Psoas muscle (tissue), 8 donors: ENCODE data around the gene RNF175. TPM values are rescaled to one million over a fixed set of nuclear protein-coding genes. Genes with fewer than 3 reads are reported as not detected.

Source experiments
- ATAC-seq, 4 donors: fragments of 200-7000 bp; cut with Tn5 transposase; one replicate each; pipeline ENCODE4 v1.9.1; 2020; ENCODE audit warnings: moderate library complexity in 3 of 4, mild to moderate bottlenecking in 2 of 4
- DNase-seq, 2 donors: peaks; one replicate each; pipeline ENCODE4 v3.0.0-alpha.2; 2020
- H3K27ac ChIP-seq: fragments of 200-600 bp; one replicate; pipeline ENCODE4 v1.8.0; 2022
- H3K27me3 ChIP-seq, 3 donors: fragments of 200-600 bp in 1 of 3; one replicate each; pipeline versions ENCODE4 v1.6.1 to v1.8.0; 2013 to 2022; ENCODE audit warnings: low read length in 2 of 3, mild to moderate bottlenecking in 2 of 3, moderate library complexity in 1 of 3; ENCODE audit not compliant: insufficient read depth in 3 of 3
- H3K36me3 ChIP-seq, 2 donors: fragments of 200-600 bp in 1 of 2; one replicate each; pipeline versions ENCODE4 v1.6.1 to v1.8.0; 2013 to 2022; ENCODE audit warnings: low read depth in 1 of 2, mild to moderate bottlenecking in 1 of 2, moderate library complexity in 1 of 2; ENCODE audit not compliant: insufficient read depth in 1 of 2
- H3K4me1 ChIP-seq: fragments of 200-600 bp; one replicate; pipeline ENCODE4 v1.8.0; 2022
- H3K4me3 ChIP-seq: fragments of 200-600 bp; one replicate; pipeline ENCODE4 v1.8.0; 2022; ENCODE audit warnings: mild to moderate bottlenecking
- H3K9me3 ChIP-seq: fragments of 200-600 bp; one replicate; pipeline ENCODE4 v1.8.0; 2022
- WGBS, 3 donors: extraction: QIAGEN DNeasy Blood & Tissue Kit; methylation state at CpG; one replicate each; pipeline versions ENCODE4 v1.1.6 to v1.1.7; 2013; 5-methylcytosine and 5-hydroxymethylcytosine counted together
- intact Hi-C, 2 donors: fragments of 100-400 bp; cut with DNase I; formaldehyde crosslinking; loops; one replicate each; pipeline versions ENCODE4 v1.11.0 to v1.14.2; 2022
- polyA plus RNA-seq, 3 donors: library from polyadenylated mRNA; stranded (reverse); fragments of 200-250 nt; gene quantifications; one replicate each; pipeline ENCODE4 v1.2.3, GENCODE V29; 2013
- total RNA-seq, 4 donors: library from RNA; stranded (reverse); fragmentation: NEBNext Ultra II Directional in 2 of 4; extraction: Animal tissue kit (Norgen Biotek cat#: 25700) in 2 of 4; gene quantifications; one replicate each; pipeline versions ENCODE4 v1.2.1 to v1.2.4, GENCODE V29; 2021 to 2023
- TF ChIP-seq, protein P1 (sequence below): fragments of 200-600 bp; IDR thresholded peaks from one replicate; pipeline ENCODE4 v1.8.0; 2022; ENCODE audit warnings: antibody characterized with exemption
- donor health status: healthy with polysubstance abuse.
- donor health status: DM: no; HTN: no; CAD: no; lungs with moderate emphysema.
- donor health status: Bipolar disorder and iron deficiency.
- donor health status: healthy.
- donor health status: DM: yes; HTN: yes; CAD: no.
- donor health status: DM: no; HTN: no; CAD: no.
- donor health status: DM: no; HTN: no; CAD: no.
- donor health status: DM: yes; HTN: yes; CAD: no.

Gene RNF175
- total and polyA plus RNA-seq, 7 donors, result 0.05 to 0.07 TPM; not detected in 5

DNA sequence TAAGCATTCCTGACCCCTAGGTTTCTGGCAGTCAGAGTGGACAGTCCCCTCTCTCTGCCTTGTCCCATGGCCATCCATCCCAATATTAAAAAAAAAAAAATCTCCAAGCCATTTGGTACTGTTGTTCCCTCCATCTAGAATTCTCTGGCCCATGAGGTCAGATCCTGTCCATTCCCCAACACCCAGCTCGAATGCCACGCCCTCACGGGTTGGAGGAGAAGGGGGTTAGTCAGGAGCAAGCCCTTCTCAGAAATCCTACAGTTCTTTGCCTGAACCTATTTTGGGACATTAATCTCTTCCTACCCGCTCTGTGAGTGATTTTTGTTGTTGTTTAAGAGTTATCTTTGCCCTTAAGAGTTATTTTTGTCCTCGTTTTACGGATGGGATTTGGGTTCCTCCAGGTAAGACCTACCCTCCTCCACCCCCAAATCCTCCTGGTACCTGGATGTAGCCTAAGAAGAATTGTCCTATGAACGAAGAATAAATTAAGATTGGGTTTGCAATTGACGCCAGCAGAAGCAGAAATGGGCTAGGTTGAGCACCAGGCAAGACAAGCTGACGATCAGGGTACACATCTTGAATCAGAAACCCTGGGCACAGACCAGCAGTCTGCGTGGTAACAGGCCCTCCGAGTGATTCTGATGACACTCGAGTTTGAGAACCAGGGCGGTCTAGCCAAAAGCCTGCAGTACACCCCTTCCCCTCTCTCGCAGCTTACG is 977 bp downstream of the RNF175 start:
- WGBS, 3 donors, result 48 to 54% (median 51%) methylated on average over 15 of the region's 15 CpGs
- intact Hi-C loops, result no loop called here

DNA sequence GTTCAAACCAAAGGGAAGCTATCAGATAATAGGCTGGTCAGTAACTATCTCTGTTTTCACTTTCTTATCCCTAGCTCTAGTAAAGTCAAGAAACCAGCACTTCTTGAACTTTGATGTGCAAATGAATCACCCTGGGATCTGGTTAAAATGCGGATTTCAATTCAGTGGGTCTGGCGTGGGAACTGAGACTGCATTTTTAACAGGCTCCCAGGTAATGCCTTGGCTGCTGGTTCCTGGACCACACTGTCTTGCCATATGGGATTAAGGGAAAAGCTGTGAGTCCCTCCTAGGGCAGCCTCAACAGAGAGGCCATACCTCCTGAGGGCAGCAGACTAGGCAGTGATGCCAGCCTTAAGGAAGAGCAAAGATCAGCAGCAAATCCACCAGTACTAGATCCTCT is 1.7 kb downstream of the RNF175 start:
- 92 to 97% (median 93%) methylated on average over 2 of the region's 2 CpGs for WGBS, 3 donors
- peaks cover 0 to 36% (median 9%) of the 10 kb centered on the region in 3 donors for H3K27me3 ChIP-seq
- H3K9me3 ChIP-seq, result no peaks in the 10 kb centered on the region
- H3K36me3 ChIP-seq, result no peaks in the 10 kb centered on the region
- ATAC-seq (no peak), DNase-seq (no peak)
- intact Hi-C loops, result no loop called here
- no peak overlapping the region for H3K27ac ChIP-seq
- no peak overlapping the region for H3K4me3 ChIP-seq
- no peaks in the 10 kb centered on the region for H3K4me1 ChIP-seq
- TF ChIP-seq, protein P1, sequence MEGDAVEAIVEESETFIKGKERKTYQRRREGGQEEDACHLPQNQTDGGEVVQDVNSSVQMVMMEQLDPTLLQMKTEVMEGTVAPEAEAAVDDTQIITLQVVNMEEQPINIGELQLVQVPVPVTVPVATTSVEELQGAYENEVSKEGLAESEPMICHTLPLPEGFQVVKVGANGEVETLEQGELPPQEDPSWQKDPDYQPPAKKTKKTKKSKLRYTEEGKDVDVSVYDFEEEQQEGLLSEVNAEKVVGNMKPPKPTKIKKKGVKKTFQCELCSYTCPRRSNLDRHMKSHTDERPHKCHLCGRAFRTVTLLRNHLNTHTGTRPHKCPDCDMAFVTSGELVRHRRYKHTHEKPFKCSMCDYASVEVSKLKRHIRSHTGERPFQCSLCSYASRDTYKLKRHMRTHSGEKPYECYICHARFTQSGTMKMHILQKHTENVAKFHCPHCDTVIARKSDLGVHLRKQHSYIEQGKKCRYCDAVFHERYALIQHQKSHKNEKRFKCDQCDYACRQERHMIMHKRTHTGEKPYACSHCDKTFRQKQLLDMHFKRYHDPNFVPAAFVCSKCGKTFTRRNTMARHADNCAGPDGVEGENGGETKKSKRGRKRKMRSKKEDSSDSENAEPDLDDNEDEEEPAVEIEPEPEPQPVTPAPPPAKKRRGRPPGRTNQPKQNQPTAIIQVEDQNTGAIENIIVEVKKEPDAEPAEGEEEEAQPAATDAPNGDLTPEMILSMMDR, result no peak

More for the DNA sequence above, 977 bp downstream of the RNF175 start:
- ATAC-seq, result no peak
- TF ChIP-seq, protein P1, result no peak
- Histone ChIP-seq H3K4me1 (no peaks in the 10 kb centered on the region), H3K27ac (no peak overlapping the region), H3K27me3 (peaks cover 0 to 36% (median 9%) of the 10 kb centered on the region in 3 donors), H3K9me3 (no peaks in the 10 kb centered on the region), H3K4me3 (peak overlapping the region; percentile 67), H3K36me3 (no peaks in the 10 kb centered on the region)
- DNase-seq, result no peak

DNA sequence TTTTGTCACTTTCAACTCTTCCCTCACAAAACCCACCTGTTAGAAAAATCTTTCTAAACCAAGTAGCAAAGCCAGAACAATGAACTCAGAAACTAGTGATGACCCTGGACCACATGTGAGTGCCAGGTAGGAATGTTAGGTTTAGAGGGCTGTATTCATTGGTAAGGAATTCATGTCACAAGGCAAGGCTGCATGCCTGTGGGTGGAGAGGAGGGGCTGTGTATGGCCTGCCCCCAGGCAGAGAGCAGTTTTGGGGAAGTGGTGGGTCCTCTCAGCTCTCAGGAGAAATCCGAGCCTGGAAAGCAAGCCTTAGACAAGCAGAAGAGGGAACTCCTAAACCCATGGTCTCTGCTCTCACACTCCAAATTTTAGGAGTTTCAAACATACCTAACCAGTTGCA is 2.4 kb downstream of the RNF175 start:
- Histone ChIP-seq H3K9me3 (no peaks in the 10 kb centered on the region), H3K36me3 (no peaks in the 10 kb centered on the region), H3K4me1 (no peaks in the 10 kb centered on the region), H3K27ac (no peak overlapping the region), H3K4me3 (no peak overlapping the region), H3K27me3 (peaks cover 0 to 33% (median 9%) of the 10 kb centered on the region in 3 donors)
- DNase-seq, result no peak
- intact Hi-C loops, result no loop called here
- WGBS, 3 donors, result 86 to 94% (median 89%) methylated on average over 1 of the region's 1 CpG
- TF ChIP-seq, protein P1, result no peak
- no peak for ATAC-seq

DNA sequence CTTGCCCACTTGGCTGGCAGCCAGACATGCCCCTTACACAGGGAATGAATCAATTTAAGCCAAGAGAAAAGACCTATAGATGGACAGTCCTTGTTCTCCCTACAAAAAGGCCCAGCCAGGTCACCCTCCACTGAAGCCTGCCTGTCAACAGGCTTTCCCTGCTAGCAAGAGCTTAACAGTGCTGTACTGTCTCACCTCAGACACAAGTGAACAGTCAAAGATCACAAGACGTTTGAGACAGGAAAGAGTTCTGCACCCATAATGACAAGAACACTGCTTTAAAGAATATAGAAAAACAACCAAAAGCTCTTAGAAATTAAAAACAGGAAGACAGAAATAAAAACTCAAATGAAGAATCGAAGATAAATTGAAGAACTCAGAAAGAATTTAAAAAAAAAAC is 4.6 kb downstream of the RNF175 start:
- Histone ChIP-seq H3K4me3 (no peak overlapping the region), H3K4me1 (no peaks in the 10 kb centered on the region), H3K9me3 (no peaks in the 10 kb centered on the region), H3K27me3 (peaks cover 0 to 26% (median 9%) of the 10 kb centered on the region in 3 donors), H3K36me3 (no peaks in the 10 kb centered on the region), H3K27ac (no peak overlapping the region)
- ATAC-seq, result no peak
- no peak for DNase-seq
- 68 to 77% (median 70%) methylated on average over 2 of the region's 2 CpGs for WGBS, 3 donors
- TF ChIP-seq, protein P1, result no peak
- intact Hi-C loops, result no loop called here
